ENCODE data around the gene TMEM220.

TMEM220 gene

DNA sequence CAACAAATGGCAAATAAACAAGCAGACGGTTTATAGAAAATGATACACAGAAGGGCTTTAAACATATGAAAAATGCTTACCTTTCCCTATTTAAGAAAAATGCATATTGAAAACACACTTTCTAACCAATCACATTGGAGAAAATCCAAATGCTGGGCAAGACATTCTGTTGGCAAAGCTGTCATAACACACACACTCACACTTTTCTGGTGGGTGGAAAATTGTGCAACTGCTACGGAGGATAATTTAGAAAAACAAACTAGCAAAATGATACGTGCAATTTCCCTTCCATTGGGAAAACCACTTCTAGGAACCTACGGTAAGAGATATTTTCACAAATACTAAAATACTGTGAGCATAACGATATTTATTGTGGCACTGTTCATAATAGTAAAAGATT, 62.9 kb downstream of the TMEM220 start:
- TF ChIP-seq TEAD4 (IDR thresholded peaks at IDR 0.05), result no peak
- TF ChIP-seq TCF12 (IDR thresholded peaks at IDR 0.05; ENCODE audit: low read depth), result no peak
- no peak for TF ChIP-seq RAD21 (IDR thresholded peaks at IDR 0.05; ENCODE audit: low read depth)
- TF ChIP-seq, protein P1, sequence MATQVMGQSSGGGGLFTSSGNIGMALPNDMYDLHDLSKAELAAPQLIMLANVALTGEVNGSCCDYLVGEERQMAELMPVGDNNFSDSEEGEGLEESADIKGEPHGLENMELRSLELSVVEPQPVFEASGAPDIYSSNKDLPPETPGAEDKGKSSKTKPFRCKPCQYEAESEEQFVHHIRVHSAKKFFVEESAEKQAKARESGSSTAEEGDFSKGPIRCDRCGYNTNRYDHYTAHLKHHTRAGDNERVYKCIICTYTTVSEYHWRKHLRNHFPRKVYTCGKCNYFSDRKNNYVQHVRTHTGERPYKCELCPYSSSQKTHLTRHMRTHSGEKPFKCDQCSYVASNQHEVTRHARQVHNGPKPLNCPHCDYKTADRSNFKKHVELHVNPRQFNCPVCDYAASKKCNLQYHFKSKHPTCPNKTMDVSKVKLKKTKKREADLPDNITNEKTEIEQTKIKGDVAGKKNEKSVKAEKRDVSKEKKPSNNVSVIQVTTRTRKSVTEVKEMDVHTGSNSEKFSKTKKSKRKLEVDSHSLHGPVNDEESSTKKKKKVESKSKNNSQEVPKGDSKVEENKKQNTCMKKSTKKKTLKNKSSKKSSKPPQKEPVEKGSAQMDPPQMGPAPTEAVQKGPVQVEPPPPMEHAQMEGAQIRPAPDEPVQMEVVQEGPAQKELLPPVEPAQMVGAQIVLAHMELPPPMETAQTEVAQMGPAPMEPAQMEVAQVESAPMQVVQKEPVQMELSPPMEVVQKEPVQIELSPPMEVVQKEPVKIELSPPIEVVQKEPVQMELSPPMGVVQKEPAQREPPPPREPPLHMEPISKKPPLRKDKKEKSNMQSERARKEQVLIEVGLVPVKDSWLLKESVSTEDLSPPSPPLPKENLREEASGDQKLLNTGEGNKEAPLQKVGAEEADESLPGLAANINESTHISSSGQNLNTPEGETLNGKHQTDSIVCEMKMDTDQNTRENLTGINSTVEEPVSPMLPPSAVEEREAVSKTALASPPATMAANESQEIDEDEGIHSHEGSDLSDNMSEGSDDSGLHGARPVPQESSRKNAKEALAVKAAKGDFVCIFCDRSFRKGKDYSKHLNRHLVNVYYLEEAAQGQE (IDR thresholded peaks at IDR 0.05; ENCODE audit: low read depth), result no peak

DNA sequence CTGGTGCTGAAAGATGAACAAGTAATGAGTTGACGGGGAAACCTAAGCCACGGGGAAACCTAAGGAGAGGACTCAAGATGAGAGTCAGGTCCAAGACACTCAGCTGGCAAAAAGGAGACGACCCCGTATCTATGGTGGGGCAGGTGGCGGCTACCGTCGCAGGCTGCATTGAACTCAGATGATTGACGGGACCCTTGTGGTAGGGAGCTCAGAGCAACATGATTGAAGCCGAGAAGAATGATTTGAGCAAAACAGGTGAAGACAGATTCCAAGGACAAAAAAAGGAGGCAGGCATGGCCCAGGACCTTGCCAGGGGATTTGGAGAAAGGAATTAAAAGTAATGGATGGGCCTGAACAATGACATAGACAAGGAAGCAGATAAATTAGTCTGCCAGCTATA, 65.3 kb downstream of the TMEM220 start:
- no peak for TF ChIP-seq TEAD4 (IDR thresholded peaks at IDR 0.05)
- TF ChIP-seq CEBPB (IDR thresholded peaks at IDR 0.05), result no peak
- no peak for TF ChIP-seq RAD21 (IDR thresholded peaks at IDR 0.05; ENCODE audit: low read depth)
- TF ChIP-seq, protein P1 (IDR thresholded peaks at IDR 0.05; ENCODE audit: low read depth), result no peak
- no peak for TF ChIP-seq CREB1 (IDR thresholded peaks at IDR 0.05; ENCODE audit: low read depth)
